ENCODE measurements around the gene CEP131. TPM values are rescaled to one million over a fixed set of nuclear protein-coding genes. Genes with fewer than 3 reads are reported as not detected.

The CEP131 gene
- total and polyA plus RNA-seq, 2 of the 8 experiments (the other 6 are each of a cell fraction or from before 2014, with no cell fraction given) = 5.9 to 23.2 TPM

- no peak for TF ChIP-seq GABPA (IDR thresholded peaks at IDR 0.05; ENCODE audit: borderline replicate concordance, insufficient read depth, low read length)
- no peak for TF ChIP-seq JUND (IDR thresholded peaks at IDR 0.05; ENCODE audit: low read length)
Observed at GRCh38 chr17:81260641-81261040, 37.9 kb upstream of the CEP131 start (continued).

Data from H1 (cell line).